Measurements from ENCODE around the gene HEXB.
A peak's percentile ranks its signal among the peaks of the same experiment; 100 is the strongest.
"Not testable (repeated sequence)": the region's sequence is repeated elsewhere in the genome, so short reads cannot be mapped to it uniquely, and the experiment has no call there.

Gene HEXB

DNA sequence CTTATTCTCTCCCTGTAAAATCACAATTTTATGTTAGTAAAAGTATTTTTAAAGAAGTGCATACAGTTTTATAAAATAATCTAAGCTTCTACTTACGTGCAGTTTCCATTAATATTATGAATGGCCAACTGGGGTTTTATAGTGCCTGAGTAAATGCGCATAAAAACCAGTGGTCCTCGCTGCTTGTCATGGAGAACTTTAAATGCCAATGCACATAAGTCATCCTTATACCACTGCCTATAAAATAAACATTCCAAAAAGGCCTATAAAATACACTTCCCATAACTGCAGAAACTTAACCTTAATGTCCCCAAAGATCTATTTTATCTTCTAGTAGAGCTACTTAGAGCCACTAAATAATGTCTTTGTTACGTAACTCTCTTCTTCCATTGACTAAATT is 53.4 kb downstream of the HEXB start:
- DNase-seq (ENCODE audit: low read depth), result no peak

DNA sequence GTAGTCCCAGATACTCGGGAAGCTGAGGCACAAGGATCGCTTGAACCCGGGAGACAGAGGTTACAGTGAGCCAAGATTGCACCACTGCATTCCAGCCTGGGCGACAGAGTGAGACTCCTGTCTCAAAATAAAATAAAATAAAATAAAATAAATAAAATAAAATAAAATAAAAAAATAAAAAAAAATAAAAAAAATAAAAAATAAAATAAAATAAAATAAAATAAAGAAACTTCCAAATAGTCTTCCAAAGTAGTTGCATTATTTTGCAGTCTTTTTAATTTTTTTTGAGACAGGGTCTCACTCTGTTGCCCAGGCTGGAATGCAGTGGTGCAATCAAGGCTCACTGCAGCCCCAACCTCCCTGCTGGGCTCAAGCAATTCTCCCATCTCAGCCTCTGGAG is 63.7 kb downstream of the HEXB start:
- DNase-seq (ENCODE audit: low read depth), result not testable (repeated sequence)

DNA sequence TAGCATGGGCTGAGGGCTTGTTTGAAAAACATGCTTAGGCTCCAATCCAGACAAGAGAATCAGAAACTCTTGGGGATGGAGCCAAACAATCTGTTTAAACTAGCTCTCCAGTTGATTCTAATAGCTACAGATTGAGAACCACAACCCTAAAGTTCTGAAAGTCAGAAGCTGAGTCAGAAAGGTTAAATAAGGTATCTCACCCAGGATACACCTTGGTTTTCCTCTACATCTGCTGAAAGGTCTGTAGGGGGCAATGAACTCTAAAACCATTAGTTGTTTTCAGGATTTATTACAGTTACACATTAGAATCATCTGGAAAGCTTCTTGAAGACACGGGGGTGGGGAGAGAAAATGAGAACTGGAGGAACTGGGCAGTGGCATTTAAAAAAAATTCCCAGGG is 76.2 kb downstream of the HEXB start:
- DNase-seq (ENCODE audit: low read depth), result no peak

DNA sequence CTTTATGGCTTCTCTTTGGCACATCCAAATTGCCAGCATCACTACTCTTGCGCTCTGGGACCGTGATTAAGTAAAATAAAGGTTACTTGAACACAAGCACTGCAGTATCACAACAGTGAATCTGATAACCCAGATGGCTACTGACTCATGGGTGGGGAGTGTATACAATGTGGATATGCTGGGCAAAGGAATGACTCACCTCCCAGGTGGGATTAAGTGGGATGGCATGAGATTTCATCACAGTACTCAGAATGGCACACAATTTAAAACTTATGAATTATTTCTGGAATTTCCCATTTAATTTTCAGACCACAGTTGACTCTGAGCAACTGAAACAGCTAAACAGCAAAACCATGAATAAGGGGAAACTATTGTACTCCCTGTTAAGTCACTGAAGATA is 77.6 kb downstream of the HEXB start:
- DNase-seq (ENCODE audit: low read depth), result no peak

DNA sequence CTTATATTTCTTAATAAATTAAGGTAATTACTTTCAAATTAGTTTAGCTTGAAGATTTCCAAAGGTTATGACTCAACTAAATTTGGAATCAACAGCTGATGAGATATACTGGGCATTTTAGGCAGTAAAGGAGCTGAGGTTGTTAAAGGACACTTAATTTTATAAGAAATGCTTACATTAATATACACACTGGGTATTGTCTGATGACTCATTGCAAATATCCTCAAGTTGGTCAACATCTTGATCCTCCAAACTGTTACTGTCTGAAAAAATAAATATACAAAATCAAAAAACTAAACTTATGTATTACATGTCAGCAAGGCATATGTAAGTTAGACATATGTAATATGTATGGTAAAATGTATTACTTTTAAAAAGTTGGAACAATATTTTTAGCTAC is 78.5 kb downstream of the HEXB start:
- no peak for DNase-seq (ENCODE audit: low read depth)

DNA sequence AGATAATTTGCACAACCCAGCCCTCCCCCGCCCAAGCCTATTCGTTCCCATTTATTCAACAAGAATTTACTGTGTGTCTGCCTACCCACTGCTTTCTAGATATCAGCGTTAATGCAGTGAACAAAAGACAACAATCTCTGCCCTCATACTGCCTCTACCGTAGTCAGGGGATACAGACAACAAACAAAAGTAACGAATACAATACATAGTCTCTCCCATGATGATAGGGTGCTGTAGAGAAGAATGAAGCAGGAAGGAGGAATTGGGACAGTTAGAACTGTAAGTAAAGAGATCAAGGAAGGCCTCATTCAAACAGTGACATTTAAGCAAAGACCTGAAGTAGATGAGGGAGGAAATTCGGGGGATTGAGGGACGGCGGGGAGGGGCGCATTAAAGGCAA is 80.2 kb downstream of the HEXB start:
- DNase-seq (ENCODE audit: low read depth), result no peak

DNA sequence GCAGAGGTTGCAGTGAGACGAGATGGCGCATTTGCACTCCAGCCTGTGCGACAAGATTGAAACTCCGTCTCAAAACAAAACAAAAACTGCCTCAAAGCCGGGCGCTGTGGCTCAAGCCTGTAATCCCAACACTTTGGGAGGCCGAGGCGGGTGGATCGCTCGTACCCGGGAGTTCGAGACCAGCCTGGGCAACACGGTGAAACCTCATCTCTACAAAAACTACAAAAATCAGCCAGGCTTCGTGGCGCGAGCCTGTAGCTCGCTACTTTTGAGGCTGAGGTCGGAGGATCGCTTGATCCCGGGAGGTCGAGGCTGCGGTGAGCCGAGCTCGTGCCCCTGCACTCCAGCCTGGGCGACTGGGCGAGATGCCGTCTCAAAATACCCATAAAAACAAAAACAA is 80.9 kb downstream of the HEXB start:
- no peak for DNase-seq (ENCODE audit: low read depth)

DNA sequence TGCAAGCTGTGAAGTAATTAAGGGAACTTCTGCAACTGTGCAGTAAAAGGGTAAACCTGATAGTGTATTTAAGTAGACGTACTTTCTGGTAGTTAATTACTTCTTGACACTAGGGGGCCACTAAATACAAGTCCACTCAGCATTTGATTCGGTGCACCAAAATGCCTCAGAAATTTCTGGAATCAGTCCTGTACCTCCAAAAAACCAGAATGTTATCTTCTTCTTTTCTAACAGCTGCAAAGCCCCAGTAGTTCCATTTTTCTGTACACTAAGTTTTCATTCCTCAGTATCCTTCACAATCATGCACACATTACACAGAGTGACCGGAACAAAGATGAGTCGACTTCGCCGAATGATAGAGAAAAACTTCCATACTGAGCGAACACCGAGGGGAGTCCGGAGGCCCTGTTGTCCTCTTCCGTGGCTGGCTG is 81.4 kb downstream of the HEXB start:
- no peak for DNase-seq (ENCODE audit: low read depth)

DNA sequence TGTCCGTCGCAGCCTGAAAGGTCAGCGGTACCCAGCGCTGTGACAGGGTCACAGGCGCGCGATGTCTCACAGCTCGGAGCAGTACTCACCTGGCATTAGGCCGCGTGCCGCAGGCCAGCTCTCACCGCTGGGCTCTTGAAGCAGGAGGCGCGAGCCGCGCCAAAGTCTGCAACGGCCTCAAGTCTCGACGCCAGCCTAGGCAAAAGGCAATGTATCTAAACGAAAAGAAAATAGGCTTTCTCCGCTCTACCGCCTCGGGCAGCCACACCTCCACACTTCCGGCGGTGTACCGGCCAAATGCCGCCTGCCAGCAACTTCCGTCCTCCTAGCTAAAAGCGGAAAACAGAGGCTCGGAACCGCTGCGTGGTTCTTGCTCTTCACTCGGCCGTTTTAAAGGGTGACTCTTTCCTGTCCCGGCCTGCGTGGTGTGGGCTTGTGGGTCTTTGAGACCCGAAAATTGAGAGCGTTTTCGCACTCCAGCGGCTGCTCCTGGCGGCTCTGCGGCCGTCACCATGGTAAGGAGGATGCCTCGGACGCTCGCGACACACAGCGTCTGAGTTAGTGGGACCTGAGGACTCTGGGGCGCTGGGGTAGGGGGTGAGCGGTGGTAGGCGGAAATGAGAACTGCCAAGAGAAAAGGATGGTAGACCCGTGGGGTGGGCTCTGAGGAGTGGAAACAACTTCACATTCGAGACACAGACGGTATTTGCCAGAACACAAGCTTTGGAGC is 82.0 kb downstream of the HEXB start, which contains the start of the genes GFM2 and NSA2:
Gene GFM2 (minus strand): TSS at position 269 of the 730 bp plus-strand sequence. CDS start 3,375 bp downstream, outside the sequence.
Gene NSA2 (plus strand): TSS at position 401 of the 730 bp plus-strand sequence. CDS start 112 bp downstream, at position 513.
- peak; percentile 82 for DNase-seq (ENCODE audit: low read depth)

DNA sequence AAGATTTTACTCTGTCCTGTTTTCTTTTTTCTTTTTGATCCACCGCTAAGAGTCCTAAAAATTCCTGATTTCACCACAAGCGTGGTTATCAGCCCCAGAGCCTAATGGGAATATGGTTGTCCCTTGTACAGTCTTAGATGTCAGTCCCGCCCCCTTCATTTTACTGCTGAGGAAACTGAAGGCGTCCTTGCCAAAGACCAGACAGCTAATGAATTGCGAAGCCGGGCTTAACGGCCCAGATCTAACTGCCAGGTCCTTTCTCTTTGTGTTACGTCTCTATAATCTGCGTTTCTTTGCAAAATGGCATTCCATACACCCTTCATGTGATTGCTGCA is 82.5 kb downstream of the HEXB start:
- no peak for DNase-seq (ENCODE audit: low read depth)
